Measurements from ENCODE around the gene KNDC1. TPM values are rescaled to one million over a fixed set of nuclear protein-coding genes. Genes with fewer than 3 reads are reported as not detected.
A peak's percentile ranks its signal among the peaks of the same experiment; 100 is the strongest.

KNDC1 gene
- total RNA-seq, 4 donors from 2014 or later = 0.27 to 1.7 TPM; not detected in 2

DNA sequence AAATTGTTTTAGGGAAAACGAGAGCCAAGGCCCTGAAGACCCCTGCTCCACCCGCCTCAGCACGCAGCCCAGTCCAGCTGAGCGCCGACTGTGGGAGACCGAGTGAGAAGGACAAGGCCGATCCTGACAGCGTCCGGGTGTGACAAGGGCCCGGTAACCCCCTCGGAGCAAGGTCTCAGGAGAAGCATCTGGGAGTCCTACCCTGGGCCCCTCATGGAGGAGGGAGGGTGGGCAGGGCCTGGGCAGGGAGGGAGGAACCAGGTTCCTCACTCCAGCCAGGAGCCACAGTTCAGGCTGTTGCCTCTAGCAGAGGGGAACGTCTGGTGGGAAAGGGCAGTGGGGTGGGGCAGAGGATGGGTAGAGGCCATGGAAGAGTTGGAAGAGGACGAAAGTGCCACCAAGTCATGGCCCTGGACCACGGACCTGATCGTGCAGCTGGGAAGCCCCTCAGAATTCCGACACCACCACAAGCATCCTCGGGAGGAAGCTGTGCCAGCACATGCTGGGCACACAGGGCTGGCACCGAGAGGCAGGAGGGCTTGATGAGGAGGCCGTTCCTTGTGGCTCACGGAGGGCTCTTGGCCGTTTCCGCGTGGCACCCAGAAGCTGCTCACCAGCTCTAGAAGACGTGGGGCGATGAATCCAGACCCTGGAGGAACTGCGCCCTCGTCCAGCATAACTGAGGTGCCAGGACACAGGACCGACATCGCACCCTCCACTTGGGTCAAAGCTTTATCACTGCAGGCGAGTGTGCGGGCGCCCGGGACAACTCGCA lies 2.2 kb upstream of the KNDC1 start:
- H3K9me3 ChIP-seq = no peaks in the 10 kb centered on the region
- DNase-seq = peak; percentile 8 to 37 (median 37)
- H3K27me3 ChIP-seq = peaks cover 0 to 19% of the 10 kb centered on the region in 2 donors
- peaks cover 0 to 14% (median 7%) of the 10 kb centered on the region in 4 donors for H3K4me1 ChIP-seq
- H3K27ac ChIP-seq = no peak overlapping the region
- TF ChIP-seq, protein P1, sequence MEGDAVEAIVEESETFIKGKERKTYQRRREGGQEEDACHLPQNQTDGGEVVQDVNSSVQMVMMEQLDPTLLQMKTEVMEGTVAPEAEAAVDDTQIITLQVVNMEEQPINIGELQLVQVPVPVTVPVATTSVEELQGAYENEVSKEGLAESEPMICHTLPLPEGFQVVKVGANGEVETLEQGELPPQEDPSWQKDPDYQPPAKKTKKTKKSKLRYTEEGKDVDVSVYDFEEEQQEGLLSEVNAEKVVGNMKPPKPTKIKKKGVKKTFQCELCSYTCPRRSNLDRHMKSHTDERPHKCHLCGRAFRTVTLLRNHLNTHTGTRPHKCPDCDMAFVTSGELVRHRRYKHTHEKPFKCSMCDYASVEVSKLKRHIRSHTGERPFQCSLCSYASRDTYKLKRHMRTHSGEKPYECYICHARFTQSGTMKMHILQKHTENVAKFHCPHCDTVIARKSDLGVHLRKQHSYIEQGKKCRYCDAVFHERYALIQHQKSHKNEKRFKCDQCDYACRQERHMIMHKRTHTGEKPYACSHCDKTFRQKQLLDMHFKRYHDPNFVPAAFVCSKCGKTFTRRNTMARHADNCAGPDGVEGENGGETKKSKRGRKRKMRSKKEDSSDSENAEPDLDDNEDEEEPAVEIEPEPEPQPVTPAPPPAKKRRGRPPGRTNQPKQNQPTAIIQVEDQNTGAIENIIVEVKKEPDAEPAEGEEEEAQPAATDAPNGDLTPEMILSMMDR (IDR thresholded peaks at IDR 0.05) = no peak
- no peak for TF ChIP-seq POLR2A (IDR thresholded peaks at IDR 0.05)
- H3K36me3 ChIP-seq = no peaks in the 10 kb centered on the region
- no peak overlapping the region for H3K4me3 ChIP-seq

DNA sequence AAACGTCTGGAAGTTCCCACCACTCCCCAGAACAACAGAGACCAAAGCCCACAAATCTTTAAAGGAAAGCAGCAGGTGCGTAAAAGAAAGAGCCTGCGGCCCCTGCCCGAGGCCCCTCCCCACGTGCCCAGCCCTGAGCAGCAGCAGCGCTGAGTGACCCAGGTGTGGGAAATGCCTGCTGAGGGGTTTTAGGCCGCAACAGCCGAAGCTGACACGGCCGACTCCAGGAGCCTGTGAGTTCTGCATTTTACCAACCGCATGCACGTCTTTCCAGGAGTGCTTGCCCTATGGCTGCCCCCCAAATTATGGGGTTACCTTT lies 1.6 kb upstream of the KNDC1 start:
- no peak overlapping the region for H3K27ac ChIP-seq
- H3K9me3 ChIP-seq = no peaks in the 10 kb centered on the region
- no peak for TF ChIP-seq POLR2A (IDR thresholded peaks at IDR 0.05)
- TF ChIP-seq, protein P1 (IDR thresholded peaks at IDR 0.05) = no peak
- peak in 1 of 3 donors; percentile 39 for DNase-seq
- H3K27me3 ChIP-seq = peaks cover 0 to 19% of the 10 kb centered on the region in 2 donors
- peaks cover 0 to 14% (median 7%) of the 10 kb centered on the region in 4 donors for H3K4me1 ChIP-seq
- H3K36me3 ChIP-seq = no peaks in the 10 kb centered on the region
- no peak overlapping the region for H3K4me3 ChIP-seq

DNA sequence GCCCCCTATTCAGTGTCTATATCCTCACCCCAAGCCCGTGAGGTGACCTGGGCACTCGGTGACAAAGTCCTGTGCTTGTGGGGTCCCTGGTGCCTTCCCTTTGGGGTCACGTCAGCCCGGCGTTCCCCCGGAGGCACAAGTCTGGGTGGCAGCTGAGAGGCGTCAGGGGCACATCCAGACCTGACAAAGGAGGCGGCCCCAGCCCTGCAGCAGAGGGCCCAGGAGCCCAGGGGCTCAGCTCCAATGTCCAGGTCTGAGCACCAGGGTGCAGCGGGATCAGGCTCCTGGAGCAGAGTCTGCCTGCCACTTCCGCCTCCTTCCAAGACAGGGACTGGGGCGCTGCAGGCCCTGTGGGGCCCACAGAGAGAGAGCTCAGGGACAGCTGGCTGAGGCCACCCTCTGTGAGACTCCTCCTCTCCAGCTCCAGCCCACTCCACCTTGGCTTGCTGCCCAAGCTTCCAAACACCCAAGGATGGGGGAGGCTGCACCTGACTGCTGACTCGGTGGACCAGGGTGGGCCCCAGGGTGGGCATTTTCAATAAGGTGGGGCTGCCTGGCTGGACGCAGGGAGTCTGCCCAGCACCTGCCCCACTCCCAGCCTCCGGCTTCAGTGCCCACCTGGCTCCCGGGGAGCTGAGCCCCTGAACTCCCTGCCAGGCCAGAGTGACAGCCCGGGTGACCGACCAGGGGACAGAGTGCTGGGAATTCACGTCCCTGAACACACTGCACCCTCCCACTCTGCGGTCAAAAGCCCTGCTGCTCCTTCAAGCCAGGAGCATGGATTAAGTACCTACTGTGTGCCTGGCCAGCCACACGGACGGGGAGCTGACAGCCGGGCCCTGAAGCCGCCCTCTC lies 1.0 kb upstream of the KNDC1 start:
- TF ChIP-seq, protein P1 (IDR thresholded peaks at IDR 0.05) = no peak
- TF ChIP-seq POLR2A (IDR thresholded peaks at IDR 0.05) = no peak
- H3K27ac ChIP-seq = no peak overlapping the region
- no peaks in the 10 kb centered on the region for H3K36me3 ChIP-seq
- no peak overlapping the region for H3K4me3 ChIP-seq
- peak in 2 of 3 donors; percentile 40 to 46 for DNase-seq
- H3K27me3 ChIP-seq = peaks cover 0 to 19% of the 10 kb centered on the region in 2 donors
- H3K9me3 ChIP-seq = no peaks in the 10 kb centered on the region
- peaks cover 0 to 14% (median 7%) of the 10 kb centered on the region in 4 donors for H3K4me1 ChIP-seq

DNA sequence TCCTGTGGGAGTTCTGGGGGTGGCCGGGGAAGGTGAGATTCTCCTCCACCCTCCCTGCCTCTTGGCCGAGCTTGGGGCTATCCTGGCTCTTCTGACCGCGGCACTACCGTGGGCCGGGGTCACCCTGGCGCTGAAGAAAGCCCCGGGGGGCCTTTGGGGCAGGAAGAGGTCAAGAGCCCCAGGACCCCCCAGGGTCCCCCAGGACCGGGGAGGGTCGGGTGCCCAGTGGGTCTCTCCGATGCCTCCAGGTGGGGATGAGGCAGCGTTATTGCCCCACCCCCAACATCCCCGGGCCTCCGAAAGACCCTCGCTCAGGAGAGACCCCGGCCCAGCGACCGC lies 439 bp upstream of the KNDC1 start:
- peak overlapping the region in 3 of 4 donors; percentile 55 to 60 (median 57) for H3K4me3 ChIP-seq
- no peaks in the 10 kb centered on the region for H3K36me3 ChIP-seq
- peaks cover 0 to 14% (median 7%) of the 10 kb centered on the region in 4 donors for H3K4me1 ChIP-seq
- no peak overlapping the region for H3K27ac ChIP-seq
- DNase-seq = peak in 2 of 3 donors; percentile 24 to 43
- no peaks in the 10 kb centered on the region for H3K9me3 ChIP-seq
- no peak for TF ChIP-seq POLR2A (IDR thresholded peaks at IDR 0.05)
- TF ChIP-seq, protein P1 (IDR thresholded peaks at IDR 0.05) = no peak
- H3K27me3 ChIP-seq = peaks cover 0 to 19% of the 10 kb centered on the region in 2 donors

DNA sequence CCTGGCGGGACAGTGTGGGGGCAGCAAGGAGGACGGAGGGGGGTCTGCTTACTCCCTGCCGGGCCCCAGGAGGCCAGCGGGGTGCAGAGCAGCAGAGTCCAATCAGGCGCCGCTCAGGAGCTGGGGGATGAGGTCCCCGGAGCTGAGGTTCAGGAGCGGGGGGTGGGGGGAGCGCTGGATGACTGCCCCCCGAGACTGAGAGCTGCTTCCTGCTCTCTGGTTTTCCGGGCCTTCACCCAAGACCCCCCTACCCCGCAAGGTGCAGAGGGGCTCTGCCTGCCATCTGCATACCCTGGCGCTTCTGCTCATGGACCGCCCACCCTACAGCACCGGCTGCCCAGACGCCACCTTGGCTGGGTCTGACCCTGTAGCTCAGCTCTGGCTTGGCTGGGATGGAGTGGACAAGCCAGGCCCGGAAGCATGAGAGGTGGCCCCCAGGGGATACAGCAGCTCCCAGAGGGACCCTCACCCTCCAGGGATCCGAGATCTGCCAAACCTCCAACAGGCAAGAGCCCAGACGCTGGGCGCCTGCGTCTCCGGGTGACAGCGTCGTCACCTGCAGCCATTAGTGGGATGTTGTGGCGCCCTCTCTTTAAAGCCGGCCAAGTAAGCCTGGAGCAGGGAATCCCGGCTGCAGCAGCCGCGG lies 930 bp downstream of the KNDC1 start:
- H3K4me3 ChIP-seq = peak overlapping the region; percentile 29 to 60 (median 56)
- H3K36me3 ChIP-seq = no peaks in the 10 kb centered on the region
- DNase-seq = peak in 2 of 3 donors; percentile 27 to 37
- peaks cover 0 to 19% of the 10 kb centered on the region in 2 donors for H3K27me3 ChIP-seq
- TF ChIP-seq, protein P1 (IDR thresholded peaks at IDR 0.05) = no peak
- TF ChIP-seq POLR2A (IDR thresholded peaks at IDR 0.05) = no peak
- peaks cover 0 to 14% (median 7%) of the 10 kb centered on the region in 4 donors for H3K4me1 ChIP-seq
- no peaks in the 10 kb centered on the region for H3K9me3 ChIP-seq
- H3K27ac ChIP-seq = no peak overlapping the region

Data from Peyer's patch (tissue), 4 donors.